ENCODE measurements around the gene EMID1.

- no peak for TF ChIP-seq GATA2 (IDR thresholded peaks at IDR 0.05; ENCODE audit: low read depth, low read length)
- TF ChIP-seq GATA3 (IDR thresholded peaks at IDR 0.05; ENCODE audit: low read depth, low read length), result no peak
Measured at GRCh38 chr22:29212743-29213142, 7.0 kb downstream of the EMID1 start.

Data from SH-SY5Y (cell line).